CD14-positive monocyte (primary cell): Measurements from ENCODE around the gene SLC25A25. TPM values are rescaled to one million over a fixed set of nuclear protein-coding genes. Genes with fewer than 3 reads are reported as not detected.
A peak's percentile ranks its signal among the peaks of the same experiment; 100 is the strongest.

Experiments used
- DNase-seq, 3 donors: peaks; one replicate each; pipeline ENCODE4 v3.0.0-alpha.2; 2011 to 2022
- H2AFZ ChIP-seq: 2 replicates; pipeline ENCODE4 v1.6.0; 2012; ENCODE audit warnings: mild to moderate bottlenecking, low read depth, low read length, inconsistent platforms; ENCODE audit not compliant: insufficient read depth, poor library complexity, severe bottlenecking
- H3K27ac ChIP-seq, 2 donors: 1 replicate in 1 of 2; 2 replicates in 1 of 2; pipeline ENCODE4 v1.5.1; 2012 to 2013; ENCODE audit warnings: low read length in 2 of 2, control low read depth in 1 of 2, inconsistent platforms in 1 of 2, low read depth in 1 of 2, mild to moderate bottlenecking in 1 of 2
- H3K27me3 ChIP-seq, 2 donors: one replicate each; pipeline versions ENCODE4 v1.6.0 to v1.6.1; 2011 to 2013; ENCODE audit warnings: low read length in 2 of 2; ENCODE audit not compliant: control insufficient read depth in 2 of 2, insufficient read depth in 2 of 2
- H3K36me3 ChIP-seq, 2 donors: replicated peaks in 1 of 2; 1 replicate in 1 of 2; 2 replicates in 1 of 2; pipeline versions ENCODE4 v1.5.1 to v1.6.1; 2012 to 2013; ENCODE audit warnings: low read length in 2 of 2, control low read depth in 1 of 2, inconsistent platforms in 1 of 2, mild to moderate bottlenecking in 1 of 2; ENCODE audit not compliant: insufficient read depth in 2 of 2, control insufficient read depth in 1 of 2
- H3K4me1 ChIP-seq, 2 donors: 1 replicate in 1 of 2; 2 replicates in 1 of 2; pipeline versions ENCODE4 v1.5.1 to v1.6.1; 2012 to 2013; ENCODE audit warnings: low read length in 2 of 2, control low read depth in 1 of 2, inconsistent platforms in 1 of 2, mild to moderate bottlenecking in 1 of 2, moderate library complexity in 1 of 2; ENCODE audit not compliant: insufficient read depth in 2 of 2, control insufficient read depth in 1 of 2
- H3K4me2 ChIP-seq: replicated peaks from 2 replicates; pipeline ENCODE3; 2012; ENCODE audit warnings: low read length, moderate library complexity, mild to moderate bottlenecking; ENCODE audit not compliant: poor library complexity, severe bottlenecking; ENCODE audit errors: extremely low read depth
- H3K4me3 ChIP-seq, 3 experiments: fragments of 200-600 bp in 1 of 3; sonication (generic) in 1 of 3; replicated peaks in 1 of 3; 1 replicate in 2 of 3; 2 replicates in 1 of 3; pipeline ENCODE4 v1.5.1; 2011 to 2013; ENCODE audit warnings: low read length in 3 of 3, mild to moderate bottlenecking in 3 of 3, control low read depth in 2 of 3, low read depth in 2 of 3, inconsistent platforms in 1 of 3, moderate library complexity in 1 of 3
- H3K79me2 ChIP-seq: 2 replicates; pipeline ENCODE4 v1.6.0; 2012; ENCODE audit warnings: mild to moderate bottlenecking, control low read depth, inconsistent platforms, low read length, moderate library complexity; ENCODE audit not compliant: insufficient read depth
- H3K9ac ChIP-seq: 2 replicates; pipeline ENCODE4 v1.6.0; 2017; ENCODE audit warnings: low read length, mild to moderate bottlenecking; ENCODE audit not compliant: insufficient read depth, poor library complexity, severe bottlenecking
- H3K9me3 ChIP-seq, 2 donors: replicated peaks in 1 of 2; 1 replicate in 1 of 2; 2 replicates in 1 of 2; pipeline versions ENCODE4 v1.5.1 to v1.6.1; 2012 to 2013; ENCODE audit warnings: low read length in 2 of 2, control low read depth in 1 of 2; ENCODE audit not compliant: control insufficient read depth in 1 of 2, insufficient read depth in 1 of 2
- H4K20me1 ChIP-seq: 2 replicates; pipeline ENCODE4 v1.6.0; 2012; ENCODE audit warnings: mild to moderate bottlenecking, low read length, control low read depth, moderate library complexity; ENCODE audit not compliant: insufficient read depth
- H3K27ac Mint-ChIP-seq, 7 donors: one replicate each; pipeline ENCODE4 v1.8.0; 2020; ENCODE audit warnings: mild to moderate bottlenecking in 7 of 7, mixed read lengths in 7 of 7, moderate library complexity in 6 of 7, inconsistent platforms in 2 of 7
- H3K27me3 Mint-ChIP-seq, 3 donors: one replicate each; pipeline ENCODE4 v1.8.0; 2021 to 2022; ENCODE audit warnings: low read depth in 3 of 3, mild to moderate bottlenecking in 3 of 3, mixed read lengths in 3 of 3, moderate library complexity in 3 of 3, inconsistent platforms in 1 of 3
- H3K36me3 Mint-ChIP-seq, 2 donors: one replicate each; pipeline ENCODE4 v1.8.0; 2020; ENCODE audit warnings: mixed read lengths in 2 of 2, inconsistent platforms in 1 of 2, mild to moderate bottlenecking in 1 of 2
- H3K4me1 Mint-ChIP-seq: one replicate; pipeline ENCODE4 v1.8.0; 2020; ENCODE audit warnings: mild to moderate bottlenecking, mixed read lengths
- H3K4me3 Mint-ChIP-seq, 2 donors: one replicate each; pipeline ENCODE4 v1.8.0; 2020; ENCODE audit warnings: mild to moderate bottlenecking in 2 of 2, mixed read lengths in 2 of 2, moderate library complexity in 1 of 2
- H3K9me3 Mint-ChIP-seq, 7 donors: one replicate each; pipeline ENCODE4 v1.8.0; 2020 to 2022; ENCODE audit warnings: mixed read lengths in 7 of 7, mild to moderate bottlenecking in 6 of 7, moderate library complexity in 6 of 7, inconsistent platforms in 2 of 7
- WGBS: methylation state at CpG from one replicate; pipeline ENCODE4 v1.1.5; 2013; ENCODE audit warnings: missing lambda C conversion rate; ENCODE audit not compliant: insufficient coverage; 5-methylcytosine and 5-hydroxymethylcytosine counted together
- intact Hi-C, 2 donors: fragments of 100-400 bp; cut with micrococcal nuclease; formaldehyde crosslinking; loops; one replicate each; pipeline versions ENCODE4 v1.15.0 to v1.15.1; 2023
- polyA plus RNA-seq, 3 donors: library from polyadenylated mRNA; depleted of rRNA in 1 of 3; unstranded in 2 of 3; stranded (reverse) in 1 of 3; fragments of 300-500 nt in 2 of 3; fragments of >200 nt in 1 of 3; fragmentation: Illumina TruSeq in 2 of 3; gene quantifications; 1 replicate in 2 of 3; 2 replicates in 1 of 3; pipeline ENCODE4 v1.2.3, GENCODE V29; 2012 to 2021
- TF ChIP-seq, protein P1 (sequence below): fragments of 200-600 bp; IDR thresholded peaks from one replicate; pipeline ENCODE4 v1.8.0; 2022; ENCODE audit warnings: antibody characterized with exemption, mild to moderate bottlenecking

Gene SLC25A25
- polyA plus RNA-seq, 3 donors: 5.1 to 43.3 (median 6.3) TPM

GRCh38 chr9:128139621-128140020 lies 71.6 kb downstream of the SLC25A25 start:
- no peaks in the 10 kb centered on the region for H3K79me2 ChIP-seq
- H3K27ac ChIP-seq: no peak overlapping the region
- intact Hi-C loops: no loop called here
- no peaks in the 10 kb centered on the region for H4K20me1 ChIP-seq
- no peaks in the 10 kb centered on the region for H3K9me3 Mint-ChIP-seq
- no peaks in the 10 kb centered on the region for H3K9me3 ChIP-seq
- H3K36me3 Mint-ChIP-seq: no peaks in the 10 kb centered on the region
- DNase-seq: no peak
- 93% methylated on average over 4 of the region's 16 CpGs for WGBS
- peaks cover 5 to 8% (median 6%) of the 10 kb centered on the region in 3 donors for H3K27me3 Mint-ChIP-seq
- no peak overlapping the region for H3K9ac ChIP-seq
- TF ChIP-seq, protein P1, sequence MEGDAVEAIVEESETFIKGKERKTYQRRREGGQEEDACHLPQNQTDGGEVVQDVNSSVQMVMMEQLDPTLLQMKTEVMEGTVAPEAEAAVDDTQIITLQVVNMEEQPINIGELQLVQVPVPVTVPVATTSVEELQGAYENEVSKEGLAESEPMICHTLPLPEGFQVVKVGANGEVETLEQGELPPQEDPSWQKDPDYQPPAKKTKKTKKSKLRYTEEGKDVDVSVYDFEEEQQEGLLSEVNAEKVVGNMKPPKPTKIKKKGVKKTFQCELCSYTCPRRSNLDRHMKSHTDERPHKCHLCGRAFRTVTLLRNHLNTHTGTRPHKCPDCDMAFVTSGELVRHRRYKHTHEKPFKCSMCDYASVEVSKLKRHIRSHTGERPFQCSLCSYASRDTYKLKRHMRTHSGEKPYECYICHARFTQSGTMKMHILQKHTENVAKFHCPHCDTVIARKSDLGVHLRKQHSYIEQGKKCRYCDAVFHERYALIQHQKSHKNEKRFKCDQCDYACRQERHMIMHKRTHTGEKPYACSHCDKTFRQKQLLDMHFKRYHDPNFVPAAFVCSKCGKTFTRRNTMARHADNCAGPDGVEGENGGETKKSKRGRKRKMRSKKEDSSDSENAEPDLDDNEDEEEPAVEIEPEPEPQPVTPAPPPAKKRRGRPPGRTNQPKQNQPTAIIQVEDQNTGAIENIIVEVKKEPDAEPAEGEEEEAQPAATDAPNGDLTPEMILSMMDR: no peak
- H2AFZ ChIP-seq: no peak overlapping the region
- H3K27ac Mint-ChIP-seq: no peak overlapping the region
- no peaks in the 10 kb centered on the region for H3K27me3 ChIP-seq
- H3K36me3 ChIP-seq: no peaks in the 10 kb centered on the region
- H3K4me1 Mint-ChIP-seq: peaks cover 14% of the 10 kb centered on the region
- H3K4me3 Mint-ChIP-seq: no peak overlapping the region
- peaks cover 6 to 10% of the 10 kb centered on the region in 2 donors for H3K4me1 ChIP-seq
- no peak overlapping the region for H3K4me2 ChIP-seq
- H3K4me3 ChIP-seq: no peak overlapping the region

DNA sequence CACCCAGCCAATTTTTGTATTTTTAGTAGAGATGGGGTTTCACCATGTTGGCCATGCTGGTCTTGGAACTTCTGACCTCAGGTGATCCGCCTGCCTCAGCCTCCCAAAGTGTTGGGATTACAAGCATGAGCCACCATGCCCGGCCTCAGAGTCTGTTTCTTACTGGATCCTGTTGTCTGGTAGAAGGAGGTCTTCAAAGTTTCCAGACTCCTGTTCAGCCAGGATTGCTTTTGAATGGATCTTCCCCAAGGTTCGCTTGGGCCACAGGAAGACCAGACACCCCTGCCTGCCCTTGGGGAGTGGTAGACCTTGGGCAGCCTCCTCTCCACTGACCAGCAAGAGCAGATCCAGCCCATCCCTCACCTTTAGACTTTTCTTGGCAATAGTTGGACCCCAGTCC lies 73.6 kb downstream of the SLC25A25 start:
- no peak overlapping the region for H3K4me3 Mint-ChIP-seq
- DNase-seq: no peak
- peaks cover 2 to 6% (median 4%) of the 10 kb centered on the region in 3 donors for H3K27me3 Mint-ChIP-seq
- TF ChIP-seq, protein P1: no peak
- Histone ChIP-seq H3K4me3 (no peak overlapping the region), H3K9me3 (no peaks in the 10 kb centered on the region), H3K27me3 (no peaks in the 10 kb centered on the region), H4K20me1 (no peaks in the 10 kb centered on the region), H3K4me1 (peaks cover 6 to 10% of the 10 kb centered on the region in 2 donors), H3K4me2 (no peak overlapping the region), H3K36me3 (no peaks in the 10 kb centered on the region), H3K79me2 (no peaks in the 10 kb centered on the region), H2AFZ (peak overlapping the region; percentile 46), H3K27ac (no peak overlapping the region), H3K9ac (peak overlapping the region; percentile 4)
- no peak overlapping the region for H3K27ac Mint-ChIP-seq
- H3K9me3 Mint-ChIP-seq: no peaks in the 10 kb centered on the region
- intact Hi-C loops: no loop called here
- 100% methylated on average over 1 of the region's 3 CpGs for WGBS
- peaks cover 14% of the 10 kb centered on the region for H3K4me1 Mint-ChIP-seq
- H3K36me3 Mint-ChIP-seq: no peaks in the 10 kb centered on the region
